ENCODE results near the gene CROT. TPM values are rescaled to one million over a fixed set of nuclear protein-coding genes. Genes with fewer than 3 reads are reported as not detected.
"Not testable (repeated sequence)": the region's sequence is repeated elsewhere in the genome, so short reads cannot be mapped to it uniquely, and the experiment has no call there.

Gene CROT, protein sequence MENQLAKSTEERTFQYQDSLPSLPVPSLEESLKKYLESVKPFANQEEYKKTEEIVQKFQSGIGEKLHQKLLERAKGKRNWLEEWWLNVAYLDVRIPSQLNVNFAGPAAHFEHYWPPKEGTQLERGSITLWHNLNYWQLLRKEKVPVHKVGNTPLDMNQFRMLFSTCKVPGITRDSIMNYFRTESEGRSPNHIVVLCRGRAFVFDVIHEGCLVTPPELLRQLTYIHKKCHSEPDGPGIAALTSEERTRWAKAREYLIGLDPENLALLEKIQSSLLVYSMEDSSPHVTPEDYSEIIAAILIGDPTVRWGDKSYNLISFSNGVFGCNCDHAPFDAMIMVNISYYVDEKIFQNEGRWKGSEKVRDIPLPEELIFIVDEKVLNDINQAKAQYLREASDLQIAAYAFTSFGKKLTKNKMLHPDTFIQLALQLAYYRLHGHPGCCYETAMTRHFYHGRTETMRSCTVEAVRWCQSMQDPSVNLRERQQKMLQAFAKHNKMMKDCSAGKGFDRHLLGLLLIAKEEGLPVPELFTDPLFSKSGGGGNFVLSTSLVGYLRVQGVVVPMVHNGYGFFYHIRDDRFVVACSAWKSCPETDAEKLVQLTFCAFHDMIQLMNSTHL
- 2.7 TPM for polyA plus RNA-seq

GRCh38 chr7:87345166-87345927 lies at the start of gene CROT:
TSS of gene CROT (plus strand) at chr7:87345664. CDS start at chr7:87349069, 3,405 bp downstream.
- H3K27me3 Mint-ChIP-seq = no peaks in the 10 kb centered on the region
- H3K36me3 Mint-ChIP-seq = peaks cover 7% of the 10 kb centered on the region
- H3K27ac Mint-ChIP-seq = peak within 1 kb of the TSS; percentile 73 to 92 (median 82)
- H3K4me3 Mint-ChIP-seq = peak within 1 kb of the TSS; percentile 89 to 99 (median 94)
- H3K9me3 Mint-ChIP-seq = no peaks in the 10 kb centered on the region
- peaks cover 14 to 26% (median 15%) of the 10 kb centered on the region in 3 donors for H3K4me1 Mint-ChIP-seq

- no peak overlapping the region for H3K27ac Mint-ChIP-seq
- no peak overlapping the region for H3K4me3 Mint-ChIP-seq
- no peaks in the 10 kb centered on the region for H3K27me3 Mint-ChIP-seq
- no peaks in the 10 kb centered on the region for H3K4me1 Mint-ChIP-seq
- peaks cover 6% of the 10 kb centered on the region for H3K36me3 Mint-ChIP-seq
- peaks cover 0 to 13% (median 9%) of the 10 kb centered on the region in 3 donors for H3K9me3 Mint-ChIP-seq
Measured at GRCh38 chr7:87300756-87301155, 44.7 kb upstream of the CROT start.

- no peaks in the 10 kb centered on the region for H3K36me3 Mint-ChIP-seq
- peaks cover 1% of the 10 kb centered on the region for H3K27me3 Mint-ChIP-seq
- H3K9me3 Mint-ChIP-seq = no peaks in the 10 kb centered on the region
- peaks cover 0 to 3% (median 0%) of the 10 kb centered on the region in 3 donors for H3K4me1 Mint-ChIP-seq
- H3K4me3 Mint-ChIP-seq = no peak overlapping the region
- H3K27ac Mint-ChIP-seq = no peak overlapping the region
Measured at GRCh38 chr7:87310790-87311419, 34.6 kb upstream of the CROT start.

GRCh38 chr7:87312215-87312865 lies 33.1 kb upstream of the CROT start:
- H3K36me3 Mint-ChIP-seq = no peaks in the 10 kb centered on the region
- no peak overlapping the region for H3K27ac Mint-ChIP-seq
- peaks cover 1% of the 10 kb centered on the region for H3K27me3 Mint-ChIP-seq
- no peaks in the 10 kb centered on the region for H3K4me1 Mint-ChIP-seq
- no peak overlapping the region for H3K4me3 Mint-ChIP-seq
- H3K9me3 Mint-ChIP-seq = no peaks in the 10 kb centered on the region

- no peak overlapping the region for H3K27ac Mint-ChIP-seq
- no peaks in the 10 kb centered on the region for H3K9me3 Mint-ChIP-seq
Measured at GRCh38 chr7:87316097-87316700, 29.3 kb upstream of the CROT start.

DNA sequence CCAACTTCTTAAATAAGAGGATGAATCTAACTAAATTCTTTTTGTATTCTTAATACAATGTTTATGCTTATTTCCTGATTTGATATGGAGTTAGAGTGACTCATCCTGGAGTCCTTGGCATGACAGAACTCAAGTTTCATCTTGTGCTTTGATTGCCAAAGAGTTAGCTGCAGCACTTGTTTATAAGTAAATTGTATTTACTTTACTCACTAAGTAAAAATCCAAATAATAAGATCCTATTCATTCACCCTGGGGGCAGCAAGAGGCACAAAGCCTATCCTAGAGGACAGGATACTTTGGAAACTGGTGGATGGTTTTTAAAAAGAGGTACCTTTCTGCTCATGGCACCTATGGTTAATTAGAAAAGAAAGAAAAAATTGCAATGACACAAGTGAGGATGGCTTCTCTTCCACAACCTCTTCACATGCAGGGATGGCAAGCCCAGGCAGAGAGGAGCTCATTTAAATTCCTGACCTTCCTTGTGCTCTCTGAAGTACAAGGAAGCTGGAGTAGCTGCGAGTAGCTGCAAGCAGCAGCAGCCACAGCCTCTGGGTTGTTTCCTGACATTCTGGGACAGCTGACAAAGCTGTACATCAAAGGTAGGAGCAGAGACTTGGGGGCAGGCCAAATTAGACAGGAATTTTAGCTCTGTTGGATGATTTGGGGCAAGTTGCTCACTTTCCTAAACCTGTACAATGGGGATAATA lies 28.5 kb upstream of the CROT start:
- Mint-ChIP-seq H3K36me3 (no peaks in the 10 kb centered on the region), H3K27ac (no peak overlapping the region), H3K27me3 (no peaks in the 10 kb centered on the region), H3K4me1 (peaks cover 0 to 6% (median 6%) of the 10 kb centered on the region in 3 donors), H3K9me3 (peaks cover 0 to 4% (median 0%) of the 10 kb centered on the region in 3 donors), H3K4me3 (no peak overlapping the region)

More at GRCh38 chr7:87316097-87316700, 29.3 kb upstream of the CROT start:
- H3K4me1 Mint-ChIP-seq = peaks cover 0 to 6% (median 6%) of the 10 kb centered on the region in 3 donors
- no peaks in the 10 kb centered on the region for H3K27me3 Mint-ChIP-seq
- no peaks in the 10 kb centered on the region for H3K36me3 Mint-ChIP-seq
- no peak overlapping the region for H3K4me3 Mint-ChIP-seq

GRCh38 chr7:87317691-87318245 lies 27.7 kb upstream of the CROT start:
- H3K4me3 Mint-ChIP-seq = no peak overlapping the region
- H3K27ac Mint-ChIP-seq = no peak overlapping the region
- H3K4me1 Mint-ChIP-seq = peaks cover 0 to 6% (median 6%) of the 10 kb centered on the region in 3 donors
- H3K9me3 Mint-ChIP-seq = peaks cover 0 to 4% (median 0%) of the 10 kb centered on the region in 3 donors
- no peaks in the 10 kb centered on the region for H3K36me3 Mint-ChIP-seq
- no peaks in the 10 kb centered on the region for H3K27me3 Mint-ChIP-seq

GRCh38 chr7:87318741-87319140 lies 26.7 kb upstream of the CROT start:
- Mint-ChIP-seq H3K36me3 (peaks cover 4% of the 10 kb centered on the region), H3K4me3 (peak overlapping the region; percentile 27 to 92 (median 72)), H3K4me1 (peaks cover 0 to 6% (median 6%) of the 10 kb centered on the region in 3 donors), H3K27me3 (no peaks in the 10 kb centered on the region), H3K9me3 (peaks cover 0 to 4% (median 0%) of the 10 kb centered on the region in 3 donors), H3K27ac (no peak overlapping the region)

DNA sequence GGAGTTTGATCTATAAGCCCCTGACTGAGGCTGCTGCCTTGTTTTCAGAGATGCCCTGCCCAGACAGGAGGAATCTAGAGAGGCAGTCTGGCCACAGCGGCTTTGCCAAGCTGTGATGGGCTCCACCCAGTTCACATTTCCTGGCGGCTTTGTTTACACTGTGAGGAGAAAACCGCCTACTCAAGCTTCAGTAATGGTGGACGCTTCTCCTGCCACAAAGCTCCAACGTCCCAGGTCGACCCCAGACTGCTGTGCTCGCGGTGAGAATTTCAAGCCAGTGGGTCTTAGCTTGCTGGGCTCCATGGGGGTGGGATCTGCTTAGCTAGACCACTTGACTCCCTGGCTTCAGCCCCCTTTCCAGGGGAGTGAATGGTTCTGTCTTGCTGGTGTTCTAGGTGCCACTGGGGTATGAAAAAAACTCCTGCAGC lies 26.3 kb upstream of the CROT start:
- Mint-ChIP-seq H3K27ac (peak overlapping the region in 1 of 3 donors; percentile 39), H3K4me3 (peak overlapping the region; percentile 27 to 92 (median 72))
- not testable (repeated sequence) for H3K9me3 Mint-ChIP-seq, H3K36me3 Mint-ChIP-seq, H3K27me3 Mint-ChIP-seq, H3K4me1 Mint-ChIP-seq

- peaks cover 11% of the 10 kb centered on the region for H3K36me3 Mint-ChIP-seq
- no peaks in the 10 kb centered on the region for H3K27me3 Mint-ChIP-seq
- H3K4me3 Mint-ChIP-seq = no peak overlapping the region
- H3K27ac Mint-ChIP-seq = no peak overlapping the region
- peaks cover 1 to 6% (median 6%) of the 10 kb centered on the region in 3 donors for H3K4me1 Mint-ChIP-seq
- peaks cover 2 to 21% (median 4%) of the 10 kb centered on the region in 3 donors for H3K9me3 Mint-ChIP-seq
Measured at GRCh38 chr7:87322912-87323311, 22.6 kb upstream of the CROT start.

- peaks cover 8 to 36% (median 9%) of the 10 kb centered on the region in 3 donors for H3K9me3 Mint-ChIP-seq
Measured at GRCh38 chr7:87325576-87326370, 19.7 kb upstream of the CROT start.

GRCh38 chr7:87328281-87328680 lies 17.2 kb upstream of the CROT start:
- Mint-ChIP-seq H3K27ac (no peak overlapping the region), H3K9me3 (peaks cover 8 to 36% (median 9%) of the 10 kb centered on the region in 3 donors), H3K27me3 (no peaks in the 10 kb centered on the region), H3K36me3 (peaks cover 23% of the 10 kb centered on the region), H3K4me1 (peaks cover 0 to 1% (median 0%) of the 10 kb centered on the region in 3 donors), H3K4me3 (no peak overlapping the region)

More at GRCh38 chr7:87325576-87326370, 19.7 kb upstream of the CROT start:
- Mint-ChIP-seq H3K36me3 (peaks cover 22% of the 10 kb centered on the region), H3K4me3 (peak overlapping the region in 1 of 4 donors; percentile 37), H3K27me3 (no peaks in the 10 kb centered on the region), H3K4me1 (peaks cover 0 to 1% (median 0%) of the 10 kb centered on the region in 3 donors), H3K27ac (no peak overlapping the region)
